ENCODE measurements around the gene PPM1N. TPM values are rescaled to one million over a fixed set of nuclear protein-coding genes. Genes with fewer than 3 reads are reported as not detected.

PPM1N gene
- polyA plus RNA-seq, 1 donor (not counting 4 experiments of a cell fraction or from before 2014, with no cell fraction given) = 1.9 TPM

- H3K27me3 ChIP-seq (ENCODE audit: control insufficient read depth, extremely low read depth, insufficient read depth, low read length) = no peaks in the 10 kb centered on the region
- H3K27ac ChIP-seq (ENCODE audit: control insufficient read depth, insufficient read depth, low read length) = no peak overlapping the region
- H3K4me2 ChIP-seq (ENCODE audit: control insufficient read depth, extremely low read depth, insufficient read depth, low read depth, low read length) = no peak overlapping the region
- no peaks in the 10 kb centered on the region for H3K79me2 ChIP-seq (ENCODE audit: control insufficient read depth, insufficient read depth, low read length)
- H3K9me1 ChIP-seq (ENCODE audit: control insufficient read depth, extremely low read depth, insufficient read depth, low read length) = no peaks in the 10 kb centered on the region
- H3K4me3 ChIP-seq (ENCODE audit: control insufficient read depth in 2 of 3, extremely low read depth in 1 of 3, insufficient read depth in 2 of 3, low read depth in 1 of 3, low read length in 3 of 3) = no peak overlapping the region
- dilution Hi-C loops (cut with MboI; ENCODE audit: extremely low pct_ligation_motif_present, low sequenced_read_pairs) = no loop called here
- no peak for FAIRE-seq
- no peaks in the 10 kb centered on the region for H3K9me3 ChIP-seq (ENCODE audit: control insufficient read depth, low read depth, low read length)
- DNase-seq (ENCODE audit: low read depth, low spot score) = no peak
- TF ChIP-seq EZH2 (IDR thresholded peaks at IDR 0.05; ENCODE audit: low read length) = no peak
- TF ChIP-seq, protein P1, sequence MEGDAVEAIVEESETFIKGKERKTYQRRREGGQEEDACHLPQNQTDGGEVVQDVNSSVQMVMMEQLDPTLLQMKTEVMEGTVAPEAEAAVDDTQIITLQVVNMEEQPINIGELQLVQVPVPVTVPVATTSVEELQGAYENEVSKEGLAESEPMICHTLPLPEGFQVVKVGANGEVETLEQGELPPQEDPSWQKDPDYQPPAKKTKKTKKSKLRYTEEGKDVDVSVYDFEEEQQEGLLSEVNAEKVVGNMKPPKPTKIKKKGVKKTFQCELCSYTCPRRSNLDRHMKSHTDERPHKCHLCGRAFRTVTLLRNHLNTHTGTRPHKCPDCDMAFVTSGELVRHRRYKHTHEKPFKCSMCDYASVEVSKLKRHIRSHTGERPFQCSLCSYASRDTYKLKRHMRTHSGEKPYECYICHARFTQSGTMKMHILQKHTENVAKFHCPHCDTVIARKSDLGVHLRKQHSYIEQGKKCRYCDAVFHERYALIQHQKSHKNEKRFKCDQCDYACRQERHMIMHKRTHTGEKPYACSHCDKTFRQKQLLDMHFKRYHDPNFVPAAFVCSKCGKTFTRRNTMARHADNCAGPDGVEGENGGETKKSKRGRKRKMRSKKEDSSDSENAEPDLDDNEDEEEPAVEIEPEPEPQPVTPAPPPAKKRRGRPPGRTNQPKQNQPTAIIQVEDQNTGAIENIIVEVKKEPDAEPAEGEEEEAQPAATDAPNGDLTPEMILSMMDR (optimal IDR thresholded peaks at IDR 0.05 in 1 of 3, IDR thresholded peaks at IDR 0.05 in 1 of 3, conservative IDR thresholded peaks at IDR 0.05 in 1 of 3; ENCODE audit: extremely low read depth in 1 of 3, insufficient read depth in 2 of 3, low read length in 3 of 3) = peak in 1 of 3 experiments; percentile 0
- H2AFZ ChIP-seq (ENCODE audit: control insufficient read depth, low read length) = no peak overlapping the region
- no peaks in the 10 kb centered on the region for H3K36me3 ChIP-seq (ENCODE audit: control insufficient read depth in 2 of 2, extremely low read depth in 1 of 2, insufficient read depth in 2 of 2, low read length in 2 of 2)
- no peaks in the 10 kb centered on the region for H4K20me1 ChIP-seq (ENCODE audit: control insufficient read depth, extremely low read depth, insufficient read depth, low read length)
- H3K9ac ChIP-seq (ENCODE audit: control insufficient read depth, extremely low read depth, insufficient read depth, low read length) = no peak overlapping the region
- H3K4me1 ChIP-seq (ENCODE audit: control insufficient read depth, extremely low read depth, insufficient read depth, low read length) = peaks cover 11% of the 10 kb centered on the region
These were observed 33.3 kb upstream of the PPM1N start for GRCh38 chr19:45464852-45465441.

DNA sequence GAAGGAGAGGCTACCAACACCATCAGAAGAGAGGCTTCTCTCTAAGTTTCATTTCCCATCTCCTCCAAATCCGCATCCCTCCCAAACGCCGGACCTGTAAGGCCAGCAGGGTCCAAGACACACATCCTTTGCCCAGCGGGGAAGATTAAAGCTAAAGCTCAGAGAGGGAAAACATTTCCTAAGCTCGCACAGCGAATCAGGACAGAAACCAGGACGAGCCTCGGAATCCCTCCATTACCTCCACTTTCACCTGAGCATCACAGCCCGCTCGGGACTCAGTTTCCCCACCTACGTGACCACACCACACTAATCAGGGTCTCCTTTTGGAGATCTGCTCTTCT lies 31.2 kb upstream of the PPM1N start:
- no peak for DNase-seq (ENCODE audit: low read depth, low spot score)
- FAIRE-seq = no peak
- Histone ChIP-seq H3K4me3 (ENCODE audit: control insufficient read depth in 2 of 3, extremely low read depth in 1 of 3, insufficient read depth in 2 of 3, low read depth in 1 of 3, low read length in 3 of 3) (peak overlapping the region; percentile 67 to 98 (median 94)), H3K27ac (ENCODE audit: control insufficient read depth, insufficient read depth, low read length) (peak overlapping the region; percentile 100), H3K79me2 (ENCODE audit: control insufficient read depth, insufficient read depth, low read length) (no peaks in the 10 kb centered on the region), H4K20me1 (ENCODE audit: control insufficient read depth, extremely low read depth, insufficient read depth, low read length) (no peaks in the 10 kb centered on the region), H3K9ac (ENCODE audit: control insufficient read depth, extremely low read depth, insufficient read depth, low read length) (peak overlapping the region; percentile 99), H3K4me1 (ENCODE audit: control insufficient read depth, extremely low read depth, insufficient read depth, low read length) (peaks cover 18% of the 10 kb centered on the region), H3K27me3 (ENCODE audit: control insufficient read depth, extremely low read depth, insufficient read depth, low read length) (no peaks in the 10 kb centered on the region), H3K36me3 (ENCODE audit: control insufficient read depth in 2 of 2, extremely low read depth in 1 of 2, insufficient read depth in 2 of 2, low read length in 2 of 2) (no peaks in the 10 kb centered on the region), H3K9me1 (ENCODE audit: control insufficient read depth, extremely low read depth, insufficient read depth, low read length) (no peaks in the 10 kb centered on the region), H2AFZ (ENCODE audit: control insufficient read depth, low read length) (peak overlapping the region; percentile 94), H3K4me2 (ENCODE audit: control insufficient read depth, extremely low read depth, insufficient read depth, low read depth, low read length) (peak overlapping the region; percentile 100), H3K9me3 (ENCODE audit: control insufficient read depth, low read depth, low read length) (no peaks in the 10 kb centered on the region)
- no peak for TF ChIP-seq EZH2 (IDR thresholded peaks at IDR 0.05; ENCODE audit: low read length)
- TF ChIP-seq, protein P1 (optimal IDR thresholded peaks at IDR 0.05 in 1 of 3, IDR thresholded peaks at IDR 0.05 in 1 of 3, conservative IDR thresholded peaks at IDR 0.05 in 1 of 3; ENCODE audit: extremely low read depth in 1 of 3, insufficient read depth in 2 of 3, low read length in 3 of 3) = no peak
- dilution Hi-C loops (cut with MboI; ENCODE audit: extremely low pct_ligation_motif_present, low sequenced_read_pairs) = no loop called here

All from keratinocyte (primary cell).